ENCODE results near the gene DHRS13. TPM values are rescaled to one million over a fixed set of nuclear protein-coding genes. Genes with fewer than 3 reads are reported as not detected.

Gene DHRS13
- total and polyA plus RNA-seq, 2 experiments from 2014 or later: 2.6 to 5.2 TPM

DNA sequence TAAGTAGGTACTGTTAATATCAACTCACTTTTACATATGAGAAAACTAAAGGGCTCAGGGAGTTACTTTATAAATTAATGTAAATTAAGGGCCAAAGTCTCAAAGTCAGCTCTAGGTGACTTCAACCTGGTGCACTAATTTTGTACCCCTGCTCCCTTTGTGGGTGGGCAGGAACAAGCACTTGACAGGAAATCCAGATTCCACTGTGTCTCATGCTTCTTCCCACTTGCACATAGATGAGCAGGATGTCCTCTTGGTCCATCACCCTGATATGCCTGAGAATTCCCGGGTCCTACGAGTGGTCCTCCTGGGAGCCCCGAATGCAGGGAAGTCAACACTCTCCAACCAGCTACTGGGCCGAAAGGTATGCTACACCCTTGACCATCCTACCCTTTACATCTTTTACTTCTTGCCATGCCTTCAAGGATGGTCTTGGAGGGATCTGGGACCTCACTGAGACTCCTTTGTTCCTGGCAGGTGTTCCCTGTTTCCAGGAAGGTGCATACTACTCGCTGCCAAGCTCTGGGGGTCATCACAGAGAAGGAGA, 46.8 kb downstream of the DHRS13 start:
- Histone ChIP-seq H3F3A (ENCODE audit: insufficient read depth) (no peaks in the 10 kb centered on the region), H3K27ac (no peak overlapping the region), H2AFZ (no peak overlapping the region), H3K4me2 (ENCODE audit: unreplicated experiment) (peak overlapping the region; percentile 88), H3K36me3 (ENCODE audit: low read depth) (peaks cover 10% of the 10 kb centered on the region; the same call in 1 of the 2 replicates), H3K79me2 (ENCODE audit: insufficient read depth) (peaks cover 16% of the 10 kb centered on the region), H3K4me3 (peak overlapping the region; percentile 99), H3K9ac (peak overlapping the region; percentile 95), H3K9me2 (ENCODE audit: insufficient read depth) (no peaks in the 10 kb centered on the region), H3K27me3 (replicated peaks; ENCODE audit: insufficient read depth) (no peaks in the 10 kb centered on the region), H4K20me1 (ENCODE audit: insufficient read depth) (no peaks in the 10 kb centered on the region), H3K9me3 (ENCODE audit: low read depth) (no peaks in the 10 kb centered on the region), H3K4me1 (ENCODE audit: insufficient read depth) (peaks cover 8% of the 10 kb centered on the region)
- no peak for DNase-seq
- TF ChIP-seq EZH2 (IDR thresholded peaks at IDR 0.05; ENCODE audit: insufficient read depth, poor library complexity, severe bottlenecking) (no peak), EZH2phosphoT487 (IDR thresholded peaks at IDR 0.05; ENCODE audit: insufficient read depth, low read depth) (no peak)
- in situ Hi-C loops (cut with MboI): no loop called here
- 83 to 89% methylated on average over 5 of the region's 5 CpGs for WGBS, 2 experiments (ENCODE audit: low coverage in 1 of 2, low lambda C conversion rate in 2 of 2, missing lambda C conversion rate in 2 of 2)

DNA sequence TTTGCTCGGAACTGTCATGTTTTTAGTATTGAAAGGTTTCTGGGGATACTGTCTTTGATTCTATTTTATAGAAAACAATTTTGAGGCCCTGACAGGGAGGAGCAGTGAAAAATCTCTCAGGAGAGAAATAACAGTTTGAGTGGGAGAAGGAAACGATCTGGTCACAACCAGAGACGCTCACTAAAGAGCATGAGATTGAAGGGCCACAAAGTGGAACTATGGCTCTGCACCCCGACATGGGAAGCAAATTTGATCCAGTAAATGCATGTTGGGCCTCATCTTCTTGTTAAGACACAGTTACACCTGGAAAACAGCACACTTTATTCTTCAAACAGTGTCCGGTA, 47.6 kb downstream of the DHRS13 start:
- peak overlapping the region; percentile 88 for H3K4me2 ChIP-seq (ENCODE audit: unreplicated experiment)
- H3K4me3 ChIP-seq: peak overlapping the region; percentile 99
- H3K9me3 ChIP-seq (ENCODE audit: low read depth): no peaks in the 10 kb centered on the region
- H3K9me2 ChIP-seq (ENCODE audit: insufficient read depth): no peaks in the 10 kb centered on the region
- no peak for DNase-seq
- peak overlapping the region; percentile 51 for H3K27ac ChIP-seq
- in situ Hi-C loops (cut with MboI): no loop called here
- H2AFZ ChIP-seq: peak overlapping the region; percentile 99
- H3K9ac ChIP-seq: peak overlapping the region; percentile 95
- TF ChIP-seq EZH2phosphoT487 (IDR thresholded peaks at IDR 0.05; ENCODE audit: insufficient read depth, low read depth): no peak
- TF ChIP-seq EZH2 (IDR thresholded peaks at IDR 0.05; ENCODE audit: insufficient read depth, poor library complexity, severe bottlenecking): no peak
- WGBS, 2 experiments (ENCODE audit: low coverage in 1 of 2, low lambda C conversion rate in 2 of 2, missing lambda C conversion rate in 2 of 2): 3% methylated on average over 5 of the region's 5 CpGs
- peaks cover 10% of the 10 kb centered on the region; the same call in 1 of the 2 replicates for H3K36me3 ChIP-seq (ENCODE audit: low read depth)
- H3K79me2 ChIP-seq (ENCODE audit: insufficient read depth): peaks cover 16% of the 10 kb centered on the region
- H4K20me1 ChIP-seq (ENCODE audit: insufficient read depth): no peaks in the 10 kb centered on the region
- H3F3A ChIP-seq (ENCODE audit: insufficient read depth): no peaks in the 10 kb centered on the region
- no peaks in the 10 kb centered on the region for H3K27me3 ChIP-seq (replicated peaks; ENCODE audit: insufficient read depth)
- peaks cover 8% of the 10 kb centered on the region for H3K4me1 ChIP-seq (ENCODE audit: insufficient read depth)

DNA sequence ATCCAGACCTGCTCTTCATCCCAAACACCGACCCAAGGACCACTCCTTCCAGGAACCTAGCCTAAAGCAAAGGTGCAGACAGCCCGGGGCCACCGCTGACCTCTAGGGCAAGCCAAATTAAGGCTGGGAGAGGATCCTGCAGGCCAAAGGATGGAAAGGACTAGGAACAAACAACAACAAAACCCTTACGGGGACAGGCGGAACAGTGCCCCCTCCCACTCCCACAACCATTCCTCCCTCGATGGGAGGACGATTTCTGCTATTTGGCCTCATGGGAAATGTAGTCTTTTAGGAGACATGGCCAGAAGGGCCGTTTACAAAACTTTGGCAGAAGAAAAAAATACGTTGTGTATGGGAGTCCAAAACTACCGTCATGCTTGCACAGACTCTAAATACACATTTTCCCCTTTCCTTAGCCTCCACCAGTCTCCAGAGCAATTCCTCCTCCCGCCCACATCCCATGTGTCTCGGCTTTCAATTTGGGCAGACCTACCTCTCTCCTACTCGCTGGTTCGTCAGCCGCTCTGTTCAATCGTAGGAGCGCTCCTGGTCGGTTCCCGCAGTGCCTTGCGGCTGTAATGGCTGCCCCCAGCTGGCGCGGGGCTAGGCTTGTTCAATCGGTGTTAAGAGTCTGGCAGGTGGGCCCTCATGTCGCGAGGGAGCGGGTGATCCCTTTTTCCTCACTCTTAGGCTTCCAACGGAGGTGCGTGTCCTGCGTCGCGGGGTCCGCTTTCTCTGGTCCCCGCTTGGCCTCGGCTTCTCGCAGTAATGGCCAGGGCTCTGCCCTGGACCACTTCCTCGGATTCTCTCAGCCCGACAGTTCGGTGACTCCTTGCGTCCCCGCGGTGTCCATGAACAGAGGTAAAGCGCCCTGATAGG, 48.2 kb downstream of the DHRS13 start, which contains the start of gene ERAL1:
Gene ERAL1 (plus strand): TSS at position 560 of the 879 bp plus-strand sequence. CDS start 19 bp downstream, at position 579.
- H2AFZ ChIP-seq: peak within 1 kb of the TSS; percentile 99
- H3K27ac ChIP-seq: peak within 1 kb of the TSS; percentile 51
- TF ChIP-seq EZH2phosphoT487 (IDR thresholded peaks at IDR 0.05; ENCODE audit: insufficient read depth, low read depth) (no peak), EZH2 (IDR thresholded peaks at IDR 0.05; ENCODE audit: insufficient read depth, poor library complexity, severe bottlenecking) (no peak)
- peaks cover 16% of the 10 kb centered on the region for H3K79me2 ChIP-seq (ENCODE audit: insufficient read depth)
- peak; percentile 97 for DNase-seq
- H3K4me2 ChIP-seq (ENCODE audit: unreplicated experiment): peak within 1 kb of the TSS; percentile 88
- no peaks in the 10 kb centered on the region for H3K9me2 ChIP-seq (ENCODE audit: insufficient read depth)
- WGBS, 2 experiments (ENCODE audit: low coverage in 1 of 2, low lambda C conversion rate in 2 of 2, missing lambda C conversion rate in 2 of 2): 1 to 2% methylated on average over 42 of the region's 42 CpGs
- no peaks in the 10 kb centered on the region for H3K9me3 ChIP-seq (ENCODE audit: low read depth)
- peaks cover 8% of the 10 kb centered on the region for H3K4me1 ChIP-seq (ENCODE audit: insufficient read depth)
- no peaks in the 10 kb centered on the region for H3F3A ChIP-seq (ENCODE audit: insufficient read depth)
- peak within 1 kb of the TSS; percentile 99 for H3K4me3 ChIP-seq
- H4K20me1 ChIP-seq (ENCODE audit: insufficient read depth): no peaks in the 10 kb centered on the region
- H3K27me3 ChIP-seq (replicated peaks; ENCODE audit: insufficient read depth): no peaks in the 10 kb centered on the region
- in situ Hi-C loops (cut with MboI): no loop called here
- H3K36me3 ChIP-seq (ENCODE audit: low read depth): peaks cover 10% of the 10 kb centered on the region; the same call in 1 of the 2 replicates
- peak within 1 kb of the TSS; percentile 95 for H3K9ac ChIP-seq

DNA sequence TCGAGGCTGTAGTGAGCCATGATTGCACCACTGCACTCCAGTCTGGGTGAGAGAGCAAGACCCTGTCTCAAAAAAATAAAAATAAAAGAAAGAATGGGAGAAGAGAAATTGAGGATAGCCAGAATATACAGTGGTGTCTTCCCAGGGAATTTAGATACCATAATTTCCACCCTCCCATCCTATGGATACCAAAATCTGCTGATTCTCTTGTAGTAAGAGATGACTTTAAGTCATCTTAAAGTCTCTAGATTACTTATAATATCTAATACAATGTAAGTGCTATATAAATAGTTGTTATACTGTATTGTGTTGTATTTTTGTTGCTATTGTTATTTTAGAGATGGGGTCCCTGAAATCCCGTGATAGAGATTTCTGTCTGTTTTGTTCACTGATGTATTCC, 49.6 kb downstream of the DHRS13 start:
- Histone ChIP-seq H3K9ac (no peak overlapping the region), H3K9me2 (ENCODE audit: insufficient read depth) (no peaks in the 10 kb centered on the region), H3K27me3 (replicated peaks; ENCODE audit: insufficient read depth) (no peaks in the 10 kb centered on the region), H3F3A (ENCODE audit: insufficient read depth) (no peaks in the 10 kb centered on the region), H3K4me1 (ENCODE audit: insufficient read depth) (peaks cover 8% of the 10 kb centered on the region), H3K4me3 (no peak overlapping the region), H3K36me3 (ENCODE audit: low read depth) (no peaks in the 10 kb centered on the region), H3K9me3 (ENCODE audit: low read depth) (no peaks in the 10 kb centered on the region), H3K27ac (no peak overlapping the region), H4K20me1 (ENCODE audit: insufficient read depth) (no peaks in the 10 kb centered on the region), H2AFZ (no peak overlapping the region), H3K4me2 (ENCODE audit: unreplicated experiment) (no peak overlapping the region), H3K79me2 (ENCODE audit: insufficient read depth) (peaks cover 16% of the 10 kb centered on the region)
- 91 to 96% methylated on average over 2 of the region's 2 CpGs for WGBS, 2 experiments (ENCODE audit: low coverage in 1 of 2, low lambda C conversion rate in 2 of 2, missing lambda C conversion rate in 2 of 2)
- in situ Hi-C loops (cut with MboI): no loop called here
- TF ChIP-seq EZH2phosphoT487 (IDR thresholded peaks at IDR 0.05; ENCODE audit: insufficient read depth, low read depth) (no peak), EZH2 (IDR thresholded peaks at IDR 0.05; ENCODE audit: insufficient read depth, poor library complexity, severe bottlenecking) (no peak)
- DNase-seq: no peak

Data from GM23248 (cell line).